ENCODE measurements around the gene CERT1.
"Not testable (repeated sequence)": the region's sequence is repeated elsewhere in the genome, so short reads cannot be mapped to it uniquely, and the experiment has no call there.

Gene CERT1

DNA sequence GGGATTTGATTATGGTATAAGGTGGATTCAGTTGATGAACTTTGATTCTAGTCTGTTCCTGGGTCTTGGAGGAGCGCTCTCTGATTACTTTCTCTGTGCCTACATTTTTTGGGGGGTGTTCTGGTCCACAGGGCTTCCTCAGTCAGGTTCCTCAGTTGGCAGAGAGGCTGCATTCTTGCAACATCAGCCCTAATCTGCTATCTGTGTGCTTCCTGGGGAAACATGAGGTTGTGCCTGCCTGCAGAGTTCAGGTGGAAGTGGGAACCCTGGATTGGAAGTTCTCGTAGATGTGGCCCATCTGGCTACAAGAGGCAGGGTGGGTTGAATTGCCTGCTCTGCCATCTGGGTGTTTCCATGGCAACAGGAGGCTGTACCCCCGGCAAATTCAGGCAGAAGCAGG is 24.7 kb upstream of the CERT1 start:
- no peak for TF ChIP-seq JUND (IDR thresholded peaks at IDR 0.05; ENCODE audit: low read depth)

DNA sequence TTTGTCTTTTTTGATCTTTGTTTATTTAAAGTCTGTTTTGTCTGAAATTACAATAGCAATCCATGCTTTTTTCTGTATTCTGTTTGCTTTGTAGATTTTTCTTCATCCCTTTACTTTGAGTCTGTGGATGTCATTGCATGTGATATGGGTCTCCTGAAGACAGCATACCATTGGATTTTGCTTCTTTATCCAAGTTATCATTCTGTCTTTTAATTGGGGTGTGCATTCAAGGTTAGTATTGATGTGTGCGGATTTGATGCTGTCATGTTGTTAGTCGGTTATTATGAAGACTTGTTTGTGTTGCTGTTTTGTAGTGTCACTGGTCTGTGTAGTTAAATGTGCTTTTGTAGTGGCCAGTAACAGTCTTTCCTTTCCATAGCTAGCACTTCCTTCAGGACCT is 23.3 kb upstream of the CERT1 start:
- TF ChIP-seq JUND (IDR thresholded peaks at IDR 0.05; ENCODE audit: low read depth): no peak
- no peak for DNase-seq (ENCODE audit: low read depth in 1 of 2, low spot score in 1 of 2)
- in situ Hi-C loops (cut with HindIII; ENCODE audit: low pct_unique_long_range_greater_than_20kb, low sequenced_read_pairs): no loop called here

More for the DNA sequence above, 24.7 kb upstream of the CERT1 start:
- DNase-seq (ENCODE audit: low read depth in 1 of 2, low spot score in 1 of 2): no peak
- in situ Hi-C loops (cut with HindIII; ENCODE audit: low pct_unique_long_range_greater_than_20kb, low sequenced_read_pairs): no loop called here

DNA sequence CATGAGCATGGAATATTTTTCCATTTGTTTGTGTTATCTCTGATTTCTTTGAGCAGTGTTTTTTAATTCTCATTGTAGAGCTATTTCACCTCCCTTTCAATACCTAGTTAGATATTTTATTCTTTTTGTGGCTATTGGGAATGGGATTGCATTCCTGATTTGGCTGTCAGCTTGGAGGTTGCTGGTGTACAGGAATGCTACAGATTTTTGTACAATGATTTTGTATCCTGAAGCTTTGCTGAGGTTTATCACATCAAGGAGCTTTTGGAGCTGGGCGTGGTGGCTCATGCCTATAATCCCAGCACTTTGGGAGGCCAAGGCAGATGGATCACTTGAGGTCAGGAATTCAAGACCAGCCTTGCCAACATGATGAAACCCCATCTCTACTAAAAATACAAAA is 22.3 kb upstream of the CERT1 start:
- DNase-seq (ENCODE audit: low read depth in 1 of 2, low spot score in 1 of 2); in situ Hi-C loops (cut with HindIII; ENCODE audit: low pct_unique_long_range_greater_than_20kb, low sequenced_read_pairs): not testable (repeated sequence)

DNA sequence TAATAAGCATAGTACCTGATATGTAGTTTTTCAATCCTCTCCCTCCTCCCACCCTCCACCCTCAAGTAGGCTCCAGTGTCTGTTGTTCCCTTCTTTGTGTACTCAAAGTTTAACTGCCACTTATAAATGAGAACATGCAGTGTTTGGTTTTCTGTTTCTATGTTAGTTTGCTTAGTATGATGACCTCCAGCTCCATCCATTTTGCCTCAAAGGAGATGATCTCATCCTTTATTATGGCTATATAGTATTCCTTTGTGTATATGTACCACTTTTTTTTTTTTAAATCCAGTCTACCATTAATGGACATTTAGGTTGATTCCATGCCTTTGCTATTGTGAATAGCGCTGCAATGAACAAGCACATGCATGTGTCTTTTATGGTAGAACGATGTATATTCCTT is 20.8 kb upstream of the CERT1 start:
- TF ChIP-seq JUND (IDR thresholded peaks at IDR 0.05; ENCODE audit: low read depth): no peak
- in situ Hi-C loops (cut with HindIII; ENCODE audit: low pct_unique_long_range_greater_than_20kb, low sequenced_read_pairs): no loop called here
- no peak for DNase-seq (ENCODE audit: low read depth in 1 of 2, low spot score in 1 of 2)

DNA sequence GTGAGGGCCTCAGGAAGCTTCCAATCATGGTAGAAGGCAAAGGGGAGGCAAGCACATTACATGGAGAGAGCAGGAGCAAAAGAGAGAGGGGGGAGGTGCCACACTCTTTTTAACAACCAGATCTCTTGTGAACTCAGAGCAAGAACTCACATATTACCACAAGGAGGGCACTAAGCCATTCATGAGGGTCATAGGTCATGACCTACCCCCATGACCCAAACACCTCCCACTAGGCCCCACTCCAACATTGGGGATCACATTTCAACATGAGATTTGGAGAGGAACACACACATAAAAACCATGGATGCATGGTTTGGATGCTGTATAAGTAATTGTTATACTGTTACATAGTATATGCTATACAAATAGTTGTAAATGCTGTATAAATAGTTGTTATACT is 17.8 kb upstream of the CERT1 start:
- no peak for TF ChIP-seq JUND (IDR thresholded peaks at IDR 0.05; ENCODE audit: low read depth)
- in situ Hi-C loops (cut with HindIII; ENCODE audit: low pct_unique_long_range_greater_than_20kb, low sequenced_read_pairs): no loop called here
- no peak for DNase-seq (ENCODE audit: low read depth in 1 of 2, low spot score in 1 of 2)

DNA sequence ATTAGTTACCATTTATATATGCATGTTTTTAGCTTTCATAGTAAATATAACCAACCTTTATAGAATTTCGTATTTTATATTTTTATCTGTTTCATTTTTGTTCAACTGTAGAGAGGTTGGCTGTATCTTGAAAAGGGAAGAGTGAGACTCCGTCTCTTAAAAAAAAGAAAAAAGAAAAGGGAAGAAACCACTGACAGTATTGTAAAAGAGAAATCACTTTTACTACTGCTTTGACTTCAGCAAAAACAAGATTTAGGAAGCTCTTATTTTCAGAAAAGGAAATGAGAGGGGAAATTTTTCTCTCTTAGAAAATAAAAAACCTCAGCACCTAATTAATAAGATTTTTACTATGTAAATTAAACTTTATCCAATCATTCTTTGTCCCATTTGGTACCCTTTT is 14.6 kb upstream of the CERT1 start:
- TF ChIP-seq JUND (IDR thresholded peaks at IDR 0.05; ENCODE audit: low read depth): no peak
- in situ Hi-C loops (cut with HindIII; ENCODE audit: low pct_unique_long_range_greater_than_20kb, low sequenced_read_pairs): no loop called here

DNA sequence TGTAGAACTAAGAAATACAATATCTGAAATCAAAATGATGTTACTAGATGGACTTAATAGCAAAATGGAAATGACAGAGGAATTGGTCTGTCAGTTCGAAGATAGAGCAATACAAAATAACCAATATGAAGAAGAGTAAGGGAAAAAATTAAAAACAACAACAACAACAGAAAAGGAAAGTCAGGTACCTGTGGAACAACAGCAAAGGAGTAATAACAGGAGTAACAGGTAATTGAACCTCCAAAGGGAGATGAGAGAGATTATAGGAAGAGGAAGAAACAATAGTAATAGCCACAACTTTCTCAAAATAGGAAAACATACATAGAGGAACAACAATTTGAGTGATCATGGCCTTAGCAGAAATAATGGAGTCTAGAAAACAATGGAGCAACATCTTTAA is 13.9 kb upstream of the CERT1 start:
- in situ Hi-C loops (cut with HindIII; ENCODE audit: low pct_unique_long_range_greater_than_20kb, low sequenced_read_pairs): no loop called here
- no peak for TF ChIP-seq JUND (IDR thresholded peaks at IDR 0.05; ENCODE audit: low read depth)
- DNase-seq (ENCODE audit: low read depth in 1 of 2, low spot score in 1 of 2): no peak

More for the DNA sequence above, 14.6 kb upstream of the CERT1 start:
- no peak for DNase-seq (ENCODE audit: low read depth in 1 of 2, low spot score in 1 of 2)

DNA sequence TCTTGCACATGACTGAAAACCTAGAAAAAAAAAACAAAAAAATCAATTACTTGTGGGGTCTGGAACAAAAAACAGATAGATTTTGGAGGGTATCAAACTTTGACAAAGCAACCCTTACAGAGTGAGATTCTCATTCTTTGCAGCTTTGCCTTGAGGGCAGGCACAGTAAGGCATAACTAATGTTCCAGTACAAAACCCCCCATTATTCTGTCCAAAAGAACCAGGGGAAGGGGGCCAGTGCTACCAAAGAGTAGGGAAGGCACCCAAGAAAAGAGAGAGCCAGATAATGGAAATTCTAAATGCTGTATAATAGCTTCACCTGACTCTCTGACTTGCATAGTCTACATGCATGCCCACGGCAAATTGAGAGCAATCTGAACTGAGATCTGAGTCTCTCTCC is 13.2 kb upstream of the CERT1 start:
- no peak for DNase-seq (ENCODE audit: low read depth in 1 of 2, low spot score in 1 of 2)
- TF ChIP-seq JUND (IDR thresholded peaks at IDR 0.05; ENCODE audit: low read depth): no peak
- in situ Hi-C loops (cut with HindIII; ENCODE audit: low pct_unique_long_range_greater_than_20kb, low sequenced_read_pairs): no loop called here

DNA sequence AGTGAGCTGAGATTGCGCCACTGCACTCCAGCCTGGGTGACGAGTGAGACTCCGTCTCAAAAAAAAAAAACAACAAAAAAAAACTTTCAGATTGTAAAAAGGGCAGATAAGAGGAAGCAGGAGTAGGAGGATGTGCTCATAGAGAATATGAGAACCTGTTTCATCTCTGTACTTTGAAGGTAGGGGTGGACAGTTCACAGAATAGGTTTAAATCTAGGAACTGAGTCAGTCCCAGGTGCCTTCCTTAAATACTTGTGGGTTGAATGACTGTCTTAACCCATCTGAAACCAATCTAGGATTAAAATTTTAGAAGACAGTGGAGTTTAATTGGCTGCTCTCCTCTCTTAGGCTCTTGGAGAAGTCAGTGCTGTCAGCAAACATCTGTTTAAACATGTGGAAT is 12.6 kb upstream of the CERT1 start:
- in situ Hi-C loops (cut with HindIII; ENCODE audit: low pct_unique_long_range_greater_than_20kb, low sequenced_read_pairs): no loop called here
- no peak for DNase-seq (ENCODE audit: low read depth in 1 of 2, low spot score in 1 of 2)
- no peak for TF ChIP-seq JUND (IDR thresholded peaks at IDR 0.05; ENCODE audit: low read depth)

DNA sequence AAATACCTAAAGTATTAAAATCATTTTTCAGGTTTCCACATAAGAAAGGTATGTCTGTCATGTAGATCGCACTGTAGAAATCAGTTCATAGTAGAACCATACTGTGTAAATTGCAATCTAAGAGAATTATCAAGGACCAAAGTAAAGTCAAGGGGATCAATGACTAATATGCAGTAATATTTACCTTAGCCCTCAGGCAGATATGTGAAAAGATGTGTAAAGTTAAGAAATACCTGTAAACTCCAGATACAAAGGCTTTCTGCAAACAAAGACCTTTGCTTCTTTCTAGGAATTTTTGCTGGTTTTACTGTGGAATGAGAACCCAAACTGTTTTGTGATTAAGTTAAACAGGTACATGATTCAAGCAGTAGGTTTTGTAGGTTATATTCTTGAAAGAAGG is 11.8 kb upstream of the CERT1 start:
- TF ChIP-seq JUND (IDR thresholded peaks at IDR 0.05; ENCODE audit: low read depth): no peak
- in situ Hi-C loops (cut with HindIII; ENCODE audit: low pct_unique_long_range_greater_than_20kb, low sequenced_read_pairs): no loop called here
- DNase-seq (ENCODE audit: low read depth in 1 of 2, low spot score in 1 of 2): no peak

DNA sequence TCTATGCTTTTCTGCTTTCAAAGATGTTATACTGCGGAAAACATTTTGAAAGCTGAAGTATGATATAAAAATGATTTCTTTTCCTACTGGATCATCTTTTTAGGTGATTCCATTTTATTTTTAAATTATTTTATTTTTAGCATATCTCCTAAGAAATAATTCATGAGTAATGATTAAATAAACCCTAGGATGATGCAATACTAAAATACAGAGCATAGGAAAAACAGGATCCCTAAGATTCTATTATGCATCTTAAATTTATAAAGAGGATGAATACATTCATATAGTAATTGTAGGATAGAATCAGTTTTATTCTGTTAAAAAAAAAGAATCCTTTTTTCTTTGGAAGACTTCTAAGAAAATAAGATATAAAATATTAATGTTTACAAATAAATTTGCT is 11.1 kb upstream of the CERT1 start:
- in situ Hi-C loops (cut with HindIII; ENCODE audit: low pct_unique_long_range_greater_than_20kb, low sequenced_read_pairs): no loop called here
- TF ChIP-seq JUND (IDR thresholded peaks at IDR 0.05; ENCODE audit: low read depth): no peak
- no peak for DNase-seq (ENCODE audit: low read depth in 1 of 2, low spot score in 1 of 2)

DNA sequence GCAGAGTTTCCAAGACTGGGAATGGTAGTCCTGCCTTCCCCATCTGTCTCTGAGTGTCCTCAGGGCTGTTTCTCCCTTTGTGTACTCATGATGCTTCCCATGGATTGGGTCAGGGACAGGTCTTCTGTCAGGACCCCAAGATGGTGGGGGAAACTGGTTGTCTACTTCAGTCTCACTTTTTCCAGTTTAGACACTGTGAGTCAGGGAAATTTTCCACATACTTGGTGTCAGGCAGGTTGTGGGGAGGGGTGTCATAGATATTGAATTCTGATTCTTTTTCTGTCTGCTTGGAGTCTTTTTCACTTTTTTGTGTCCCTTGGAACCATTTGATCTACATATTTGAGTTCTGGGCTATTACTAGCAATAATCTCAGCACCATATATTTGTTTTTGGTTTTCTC is 10.6 kb upstream of the CERT1 start:
- DNase-seq (ENCODE audit: low read depth in 1 of 2, low spot score in 1 of 2): no peak
- no peak for TF ChIP-seq JUND (IDR thresholded peaks at IDR 0.05; ENCODE audit: low read depth)
- in situ Hi-C loops (cut with HindIII; ENCODE audit: low pct_unique_long_range_greater_than_20kb, low sequenced_read_pairs): no loop called here

DNA sequence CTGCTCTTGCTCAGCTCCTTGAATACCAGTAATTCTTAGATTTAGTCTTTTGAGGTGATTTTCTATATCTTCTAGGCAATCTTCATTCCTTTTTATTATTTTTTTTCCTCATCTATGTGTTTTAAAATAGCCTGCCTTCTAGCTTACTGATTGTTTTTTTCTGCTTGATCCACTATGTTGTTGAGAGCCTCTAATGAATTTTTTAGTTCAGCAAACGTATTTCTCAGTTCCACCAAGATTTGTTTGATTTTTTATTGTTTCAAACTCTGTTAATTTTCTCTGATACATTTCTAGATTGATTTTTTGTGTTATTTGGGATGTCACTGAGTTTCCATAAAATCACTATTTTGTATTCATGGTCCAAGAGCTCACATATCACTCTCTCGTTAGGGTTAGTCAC is 9.8 kb upstream of the CERT1 start:
- DNase-seq (ENCODE audit: low read depth in 1 of 2, low spot score in 1 of 2): no peak
- no peak for TF ChIP-seq JUND (IDR thresholded peaks at IDR 0.05; ENCODE audit: low read depth)
- in situ Hi-C loops (cut with HindIII; ENCODE audit: low pct_unique_long_range_greater_than_20kb, low sequenced_read_pairs): no loop called here

DNA sequence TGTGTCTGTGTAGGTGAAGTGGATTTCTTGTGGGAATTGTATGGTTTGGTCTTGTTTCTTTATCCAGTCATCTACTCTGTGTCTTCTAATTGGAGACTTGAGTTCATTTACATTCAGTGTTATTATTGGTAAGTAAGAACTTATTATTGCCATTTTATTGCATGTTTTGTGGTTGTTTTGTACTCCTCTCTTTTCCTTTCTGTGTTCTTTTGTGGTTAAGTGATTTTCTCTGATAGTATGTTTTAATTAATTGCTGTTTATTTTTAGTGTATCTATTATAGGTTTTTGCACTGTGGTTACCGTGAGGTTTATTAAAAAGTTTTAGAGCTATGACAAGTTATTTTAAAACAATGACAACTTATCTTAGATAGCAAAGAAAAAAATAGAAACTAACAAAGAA is 8.3 kb upstream of the CERT1 start:
- no peak for TF ChIP-seq JUND (IDR thresholded peaks at IDR 0.05; ENCODE audit: low read depth)
- DNase-seq (ENCODE audit: low read depth in 1 of 2, low spot score in 1 of 2): no peak
- in situ Hi-C loops (cut with HindIII; ENCODE audit: low pct_unique_long_range_greater_than_20kb, low sequenced_read_pairs): no loop called here

DNA sequence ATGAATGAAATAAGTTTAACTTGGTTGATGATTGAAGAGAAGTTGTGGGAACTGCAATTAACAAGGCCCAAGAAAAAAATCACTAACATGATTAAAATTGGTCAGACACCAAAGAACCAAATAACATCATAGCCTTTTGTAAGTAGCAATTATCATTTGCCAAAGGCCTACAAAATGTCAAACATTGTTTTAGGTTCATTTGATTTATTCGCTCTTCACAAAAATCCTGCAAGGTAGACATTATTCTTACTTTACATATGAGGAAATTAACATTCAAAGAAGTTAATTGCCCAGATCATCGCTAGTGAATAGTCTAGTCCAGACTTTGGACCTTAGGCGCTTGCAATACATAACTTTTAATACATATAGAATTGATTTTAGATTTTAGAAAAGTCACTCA is 2.9 kb upstream of the CERT1 start:
- TF ChIP-seq JUND (IDR thresholded peaks at IDR 0.05; ENCODE audit: low read depth): no peak
- in situ Hi-C loops (cut with HindIII; ENCODE audit: low pct_unique_long_range_greater_than_20kb, low sequenced_read_pairs): no loop called here
- DNase-seq (ENCODE audit: low read depth in 1 of 2, low spot score in 1 of 2): no peak

Data from T47D (cell line).